ENCODE data around the gene TCTA.

TCTA gene

DNA sequence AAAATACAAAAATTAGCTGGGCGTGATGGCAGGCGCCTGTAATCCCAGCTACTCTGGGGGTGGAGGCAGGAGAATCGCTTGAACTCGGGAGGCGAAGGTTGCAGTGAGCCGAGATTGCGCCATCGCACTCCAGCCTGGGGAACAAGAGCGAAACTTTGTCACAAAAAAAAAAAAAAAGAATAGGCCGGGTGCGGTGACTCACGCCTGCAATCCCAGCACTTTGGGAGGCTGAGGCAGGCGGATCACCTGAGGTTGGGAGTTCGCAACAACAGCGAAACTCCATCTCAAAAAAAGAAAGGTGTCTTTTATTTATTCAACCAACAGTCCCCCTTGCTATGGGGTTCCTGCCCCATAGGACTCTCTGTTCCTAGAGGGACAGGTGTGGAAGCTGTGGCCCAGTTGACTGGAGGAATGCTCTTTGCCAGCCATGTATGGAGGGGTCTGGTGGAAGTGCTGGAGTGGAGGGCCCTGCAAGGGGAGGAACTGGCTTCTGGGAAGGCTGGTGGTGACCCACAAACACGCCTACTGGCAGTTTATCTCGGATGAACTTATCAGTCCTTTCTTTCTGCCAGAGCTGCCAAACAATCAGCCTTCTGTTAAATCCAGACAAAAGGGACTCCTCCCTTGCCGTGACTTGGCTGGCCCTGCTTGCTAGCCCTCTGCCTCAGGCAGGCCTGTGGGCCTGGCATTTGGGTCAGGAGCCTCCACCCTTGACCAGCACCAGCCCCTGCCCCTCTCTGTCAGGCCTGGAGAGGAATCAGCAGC is 53.2 kb downstream of the TCTA start:
- no peaks in the 10 kb centered on the region for H3K9me3 ChIP-seq (ENCODE audit: control insufficient read depth, low read length)
- no peak overlapping the region for H3K27ac ChIP-seq

More for the DNA sequence above, 53.2 kb downstream of the TCTA start:
- Histone ChIP-seq H3K27me3 (ENCODE audit: control insufficient read depth, insufficient read depth, low read length) (no peaks in the 10 kb centered on the region), H3K4me1 (peaks cover 8% of the 10 kb centered on the region), H3K9ac (no peak overlapping the region), H2AFZ (no peak overlapping the region), H3K36me3 (ENCODE audit: control insufficient read depth, insufficient read depth, low read length) (no peaks in the 10 kb centered on the region), H3K4me2 (ENCODE audit: low read length) (no peak overlapping the region), H3K79me2 (no peaks in the 10 kb centered on the region), H3K4me3 (ENCODE audit: low read depth, low read length) (no peak overlapping the region)
- TF ChIP-seq, protein P1, sequence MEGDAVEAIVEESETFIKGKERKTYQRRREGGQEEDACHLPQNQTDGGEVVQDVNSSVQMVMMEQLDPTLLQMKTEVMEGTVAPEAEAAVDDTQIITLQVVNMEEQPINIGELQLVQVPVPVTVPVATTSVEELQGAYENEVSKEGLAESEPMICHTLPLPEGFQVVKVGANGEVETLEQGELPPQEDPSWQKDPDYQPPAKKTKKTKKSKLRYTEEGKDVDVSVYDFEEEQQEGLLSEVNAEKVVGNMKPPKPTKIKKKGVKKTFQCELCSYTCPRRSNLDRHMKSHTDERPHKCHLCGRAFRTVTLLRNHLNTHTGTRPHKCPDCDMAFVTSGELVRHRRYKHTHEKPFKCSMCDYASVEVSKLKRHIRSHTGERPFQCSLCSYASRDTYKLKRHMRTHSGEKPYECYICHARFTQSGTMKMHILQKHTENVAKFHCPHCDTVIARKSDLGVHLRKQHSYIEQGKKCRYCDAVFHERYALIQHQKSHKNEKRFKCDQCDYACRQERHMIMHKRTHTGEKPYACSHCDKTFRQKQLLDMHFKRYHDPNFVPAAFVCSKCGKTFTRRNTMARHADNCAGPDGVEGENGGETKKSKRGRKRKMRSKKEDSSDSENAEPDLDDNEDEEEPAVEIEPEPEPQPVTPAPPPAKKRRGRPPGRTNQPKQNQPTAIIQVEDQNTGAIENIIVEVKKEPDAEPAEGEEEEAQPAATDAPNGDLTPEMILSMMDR (IDR thresholded peaks at IDR 0.05) = no peak
